ENCODE measurements around the gene ARL15. TPM values are rescaled to one million over a fixed set of nuclear protein-coding genes. Genes with fewer than 3 reads are reported as not detected.

The ARL15 gene
- total RNA-seq, 1 donor from 2014 or later, result 28.9 TPM

DNA sequence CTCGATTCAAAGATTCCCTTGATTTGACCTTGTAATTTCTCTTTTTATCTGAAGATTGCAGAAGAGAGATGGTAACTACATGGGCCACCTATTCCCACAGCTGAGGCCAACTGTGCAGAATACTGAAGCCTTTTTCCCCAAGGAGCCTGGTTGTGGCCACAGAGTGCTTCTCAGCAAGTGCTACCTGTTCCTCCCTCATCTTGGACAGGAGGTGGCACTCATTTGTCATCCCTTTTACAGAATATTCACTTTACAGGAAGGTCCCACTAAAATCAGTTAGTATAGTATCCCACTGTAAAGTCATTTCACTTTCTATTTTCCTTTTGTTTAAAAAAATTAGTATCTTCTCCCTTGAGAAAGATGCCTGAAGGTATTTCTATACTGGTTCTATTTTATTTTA, 346.4 kb downstream of the ARL15 start:
- Mint-ChIP-seq H3K27ac (no peak overlapping the region), H3K27me3 (no peaks in the 10 kb centered on the region), H3K36me3 (ENCODE audit: insufficient read depth) (no peaks in the 10 kb centered on the region), H3K4me3 (ENCODE audit: low read depth) (no peak overlapping the region), H3K4me1 (ENCODE audit: low read depth) (peaks cover 4% of the 10 kb centered on the region), H3K9me3 (ENCODE audit: low read depth) (no peaks in the 10 kb centered on the region)
- DNase-seq (ENCODE audit: low spot score, unreplicated experiment), result no peak
- TF ChIP-seq CTCF (IDR thresholded peaks at IDR 0.05; ENCODE audit: unreplicated experiment), result no peak

GRCh38 chr5:53962306-53962705, 348.1 kb downstream of the ARL15 start:
- no peaks in the 10 kb centered on the region for H3K27me3 Mint-ChIP-seq
- no peak for DNase-seq (ENCODE audit: low spot score, unreplicated experiment)
- H3K4me1 Mint-ChIP-seq (ENCODE audit: low read depth), result peaks cover 4% of the 10 kb centered on the region
- no peak overlapping the region for H3K27ac Mint-ChIP-seq
- no peak for TF ChIP-seq CTCF (IDR thresholded peaks at IDR 0.05; ENCODE audit: unreplicated experiment)
- no peak overlapping the region for H3K4me3 Mint-ChIP-seq (ENCODE audit: low read depth)
- H3K9me3 Mint-ChIP-seq (ENCODE audit: low read depth), result no peaks in the 10 kb centered on the region
- H3K36me3 Mint-ChIP-seq (ENCODE audit: insufficient read depth), result peaks cover 3% of the 10 kb centered on the region

- H3K36me3 Mint-ChIP-seq (ENCODE audit: insufficient read depth), result peaks cover 11% of the 10 kb centered on the region
- no peak for DNase-seq (ENCODE audit: low spot score, unreplicated experiment)
- no peak for TF ChIP-seq CTCF (IDR thresholded peaks at IDR 0.05; ENCODE audit: unreplicated experiment)
- no peak overlapping the region for H3K4me3 Mint-ChIP-seq (ENCODE audit: low read depth)
- peaks cover 8% of the 10 kb centered on the region for H3K9me3 Mint-ChIP-seq (ENCODE audit: low read depth)
- peaks cover 4% of the 10 kb centered on the region for H3K4me1 Mint-ChIP-seq (ENCODE audit: low read depth)
- no peak overlapping the region for H3K27ac Mint-ChIP-seq
- no peaks in the 10 kb centered on the region for H3K27me3 Mint-ChIP-seq
Measured at GRCh38 chr5:53956632-53957031, 353.7 kb downstream of the ARL15 start.

GRCh38 chr5:53956196-53956595, 354.2 kb downstream of the ARL15 start:
- Mint-ChIP-seq H3K9me3 (ENCODE audit: low read depth) (peaks cover 8% of the 10 kb centered on the region), H3K27ac (no peak overlapping the region), H3K36me3 (ENCODE audit: insufficient read depth) (peaks cover 11% of the 10 kb centered on the region), H3K27me3 (no peaks in the 10 kb centered on the region), H3K4me3 (ENCODE audit: low read depth) (no peak overlapping the region), H3K4me1 (ENCODE audit: low read depth) (peaks cover 4% of the 10 kb centered on the region)
- no peak for DNase-seq (ENCODE audit: low spot score, unreplicated experiment)
- TF ChIP-seq CTCF (IDR thresholded peaks at IDR 0.05; ENCODE audit: unreplicated experiment), result no peak

GRCh38 chr5:53950621-53951020, 359.8 kb downstream of the ARL15 start:
- Mint-ChIP-seq H3K9me3 (ENCODE audit: low read depth) (peaks cover 5% of the 10 kb centered on the region), H3K27ac (no peak overlapping the region), H3K36me3 (ENCODE audit: insufficient read depth) (peaks cover 4% of the 10 kb centered on the region), H3K4me3 (ENCODE audit: low read depth) (no peak overlapping the region), H3K27me3 (peaks cover 3% of the 10 kb centered on the region), H3K4me1 (ENCODE audit: low read depth) (peaks cover 4% of the 10 kb centered on the region)
- no peak for TF ChIP-seq CTCF (IDR thresholded peaks at IDR 0.05; ENCODE audit: unreplicated experiment)
- DNase-seq (ENCODE audit: low spot score, unreplicated experiment), result no peak
